Right hindlimb (tissue), 1 donor: ENCODE data around the gene CLRN3.

Experiments
- DNase-seq: peaks from one replicate; pipeline ENCODE4 v3.0.0-alpha.2; 2018

Gene CLRN3

GRCh38 chr10:127836176-127836575, 56.6 kb downstream of the CLRN3 start:
- DNase-seq: no peak

- no peak for DNase-seq
Observed at GRCh38 chr10:127834791-127835190, 58.0 kb downstream of the CLRN3 start.

GRCh38 chr10:127834221-127834620, 58.5 kb downstream of the CLRN3 start:
- DNase-seq: no peak

- DNase-seq: no peak
Observed at GRCh38 chr10:127833804-127834203, 58.9 kb downstream of the CLRN3 start.

- no peak for DNase-seq
Observed at GRCh38 chr10:127832501-127832900, 60.2 kb downstream of the CLRN3 start.

- DNase-seq: no peak
Observed at GRCh38 chr10:127830414-127830813, 62.3 kb downstream of the CLRN3 start.
